ENCODE data around the gene EFEMP2.

Gene EFEMP2

DNA sequence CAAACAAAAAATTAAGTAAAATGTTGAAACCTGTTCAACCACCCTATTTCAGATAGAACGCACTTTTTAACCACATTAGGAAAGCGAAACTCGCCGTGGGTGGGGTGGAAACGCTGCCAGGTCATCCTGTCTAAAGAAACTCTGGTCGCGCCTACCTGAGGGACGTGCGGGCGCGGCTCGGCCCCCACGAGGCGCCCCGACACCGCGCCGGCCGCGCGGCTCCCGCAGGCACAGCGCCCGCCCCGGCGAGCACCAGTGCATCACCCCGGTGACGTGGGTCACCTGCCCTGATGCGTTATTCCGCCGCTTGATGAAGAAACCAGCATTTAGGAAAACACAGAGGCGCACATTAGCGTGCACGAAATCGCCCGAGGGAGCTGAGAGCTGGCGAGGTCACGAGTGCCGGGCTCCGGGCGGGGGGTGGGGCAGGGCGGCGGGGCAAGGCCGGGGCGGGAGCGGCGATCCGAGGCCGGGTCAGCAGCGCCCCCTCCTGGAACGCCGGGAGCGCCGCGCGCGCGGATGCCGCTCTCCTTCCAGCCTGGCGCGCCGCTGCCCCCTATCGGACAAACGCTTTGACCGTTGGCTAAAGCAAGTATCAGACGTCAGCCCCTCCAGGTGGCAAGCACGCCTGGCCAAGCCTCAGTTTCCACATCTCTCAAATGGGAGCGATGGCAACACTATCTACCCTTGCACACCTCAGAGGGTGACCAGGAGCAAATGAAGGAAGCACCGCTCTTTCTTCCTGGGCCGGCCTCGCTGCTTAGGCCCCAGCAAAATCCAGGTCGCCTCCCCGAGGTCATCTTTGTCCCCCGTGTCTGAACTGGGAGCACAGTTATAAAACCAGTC, 54.5 kb downstream of the EFEMP2 start:
- peak; percentile 95 for DNase-seq

DNA sequence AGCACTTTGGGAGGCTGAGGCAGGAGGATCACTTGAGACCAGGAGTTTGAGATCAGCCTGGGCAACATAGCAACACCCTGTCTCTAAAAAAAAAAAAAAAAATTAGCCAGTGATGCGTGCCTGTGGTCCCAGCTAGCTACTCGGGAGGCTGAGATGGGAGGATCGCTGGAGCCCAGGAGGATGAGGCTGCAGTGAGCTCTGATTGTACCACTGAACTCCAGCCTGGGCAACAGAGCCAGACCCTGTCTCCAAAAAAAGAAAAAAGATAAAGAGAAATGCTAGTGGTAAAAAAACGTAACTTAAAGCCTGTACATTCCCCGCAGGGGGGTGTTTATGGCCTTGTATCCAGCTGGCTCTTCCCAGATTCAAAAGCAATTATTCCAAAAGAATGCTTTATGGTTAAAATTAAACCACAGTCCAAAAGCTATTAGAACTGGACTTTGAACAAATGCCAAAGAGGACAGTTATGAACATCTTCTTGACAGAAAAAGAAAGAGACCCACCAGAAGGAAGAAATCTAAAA, 55.2 kb downstream of the EFEMP2 start:
- no peak for DNase-seq

DNA sequence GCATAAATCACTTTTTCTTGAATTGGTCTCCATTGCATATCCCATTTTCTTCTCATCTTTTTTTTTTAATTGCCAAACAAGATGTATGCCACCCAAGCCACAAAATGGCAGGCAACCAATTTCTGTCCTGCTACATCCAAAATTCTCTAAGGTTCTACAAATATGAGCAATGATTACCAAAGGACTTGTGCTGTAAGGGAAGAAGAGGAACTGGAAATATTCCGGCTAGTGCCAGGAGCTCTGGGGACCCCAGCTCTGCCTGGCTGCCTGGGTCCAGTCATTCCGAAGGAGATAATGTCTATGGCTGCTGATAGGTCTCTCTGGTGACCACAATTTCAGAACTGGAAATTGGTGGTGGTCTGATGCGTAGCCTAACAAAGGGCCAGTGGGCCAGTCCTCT, 55.9 kb downstream of the EFEMP2 start:
- no peak for DNase-seq

All from activated CD8-positive, alpha-beta memory T cell treated with anti-CD3 and anti-CD28 coated beads, Interleukin-2, amount 50 U/mL, for 4 hours (primary cell).